GM19324 (cell line): ENCODE data around the gene PRSS38.

Source experiments
- ATAC-seq: cut with Tn5 transposase; IDR thresholded peaks from one replicate; pipeline ENCODE4 v1.9.1; 2021; ENCODE audit warnings: mild to moderate bottlenecking, moderate library complexity; ENCODE audit not compliant: unreplicated experiment, low FRiP score

Gene PRSS38

DNA sequence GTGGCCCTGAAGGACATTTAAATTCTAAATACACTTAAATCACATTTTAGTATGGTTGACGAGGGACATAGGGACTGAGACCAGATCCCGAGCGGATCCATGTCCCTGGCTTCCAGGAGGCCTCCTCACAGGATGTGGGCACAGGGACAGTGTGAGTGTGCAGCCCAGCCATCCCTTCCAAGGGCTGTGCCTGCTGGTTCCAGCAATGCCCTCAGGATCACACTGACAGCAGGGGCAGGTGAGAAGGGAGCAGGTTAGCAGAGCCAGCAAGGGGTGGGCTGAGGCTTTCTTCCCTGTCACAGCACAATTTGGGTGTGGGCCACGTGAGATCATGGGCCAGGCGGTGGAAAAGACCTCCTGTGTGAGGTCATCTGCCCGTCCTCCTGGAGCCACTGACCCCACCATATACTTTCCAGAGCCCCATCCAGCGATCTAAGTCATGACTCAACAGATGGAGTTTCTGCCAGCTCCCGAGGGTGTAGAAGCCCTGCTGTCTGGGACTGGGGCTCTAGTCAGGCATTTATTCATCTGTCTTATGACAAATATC, 37.0 kb upstream of the PRSS38 start:
- no peak for ATAC-seq

DNA sequence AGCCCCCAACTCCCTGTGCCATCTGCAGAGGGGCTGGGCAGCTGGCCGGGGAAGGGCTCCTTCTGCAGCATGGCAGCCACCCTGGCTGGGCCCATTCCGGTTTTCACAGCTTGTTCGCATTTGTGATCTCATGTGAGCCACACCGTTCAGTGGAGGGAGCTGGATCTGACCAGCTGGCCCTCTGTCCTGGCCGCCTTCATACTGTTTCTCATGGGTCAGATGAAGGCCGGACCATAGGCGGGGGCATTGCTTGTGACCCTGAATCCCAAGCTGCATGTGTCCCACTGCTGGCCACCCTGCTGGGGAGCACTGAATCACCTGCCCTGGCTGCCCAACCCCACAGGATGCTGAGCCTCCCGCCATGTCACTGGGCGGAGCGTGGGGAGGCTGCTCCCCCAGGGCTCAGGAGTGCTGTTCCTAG, 36.4 kb upstream of the PRSS38 start:
- no peak for ATAC-seq

DNA sequence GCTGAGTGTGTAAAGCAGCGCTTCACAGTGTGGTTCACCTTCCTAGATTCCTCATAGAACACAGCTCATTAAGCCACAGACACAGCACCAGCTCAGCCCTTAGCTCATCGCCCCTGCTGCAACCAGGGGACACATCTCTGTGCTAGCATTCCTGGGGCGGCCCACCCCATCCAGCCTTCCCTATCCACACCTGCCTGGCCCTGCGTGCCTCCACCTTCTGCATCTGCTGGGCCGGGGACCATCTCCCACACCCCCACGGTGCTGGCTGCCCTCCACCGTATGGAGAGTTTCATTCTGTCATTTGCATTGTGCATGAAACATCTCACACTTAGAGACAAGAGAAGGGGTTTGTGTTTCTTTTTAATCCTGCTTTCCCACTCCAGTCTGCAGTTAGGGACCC, 35.8 kb upstream of the PRSS38 start:
- no peak for ATAC-seq

DNA sequence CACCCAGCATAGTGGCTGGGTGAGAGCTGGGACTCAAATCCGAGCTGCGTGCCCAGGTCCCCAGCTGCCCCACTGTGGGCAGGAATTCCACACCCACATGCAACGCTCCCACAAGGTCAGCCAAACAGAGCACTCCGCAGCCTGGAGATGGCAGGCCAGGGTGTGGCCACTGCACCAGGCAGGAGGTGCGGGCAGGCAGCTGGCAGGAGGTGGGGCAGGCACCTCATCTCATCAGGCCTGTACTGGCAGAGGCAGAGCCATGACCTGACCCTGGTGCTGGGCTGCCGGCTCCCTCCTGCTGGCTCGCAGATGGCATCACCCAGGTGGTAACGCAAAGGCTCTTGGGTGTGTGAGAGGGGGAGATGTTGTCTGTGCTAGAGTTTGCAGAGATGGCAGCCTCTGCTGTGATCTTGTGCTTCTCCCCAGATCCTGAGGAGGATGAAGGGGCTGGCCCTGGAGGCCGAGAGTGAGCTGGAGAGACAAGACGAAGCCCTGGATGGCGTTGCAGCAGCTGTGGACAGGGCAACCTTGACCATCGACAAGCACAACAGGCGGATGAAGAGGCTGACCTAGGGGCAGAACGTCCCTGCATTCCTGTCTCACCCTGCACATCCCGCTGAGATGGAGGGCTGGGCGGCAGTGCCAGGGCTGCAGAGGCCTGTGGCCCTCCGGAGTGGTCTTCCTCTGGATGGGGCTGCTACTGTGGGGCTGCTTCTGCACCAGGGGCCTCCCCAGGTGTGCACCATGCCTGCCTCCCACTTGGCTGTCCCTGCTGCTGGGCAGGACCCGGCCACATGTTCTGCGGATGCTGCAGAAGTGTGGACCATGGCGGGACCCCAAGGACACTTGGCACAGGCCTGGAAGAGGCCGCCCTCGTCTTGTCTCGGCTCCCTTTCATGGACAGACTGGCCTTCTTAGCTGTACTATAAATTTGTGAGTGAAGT, 35.1 kb upstream of the PRSS38 start:
- ATAC-seq: no peak

DNA sequence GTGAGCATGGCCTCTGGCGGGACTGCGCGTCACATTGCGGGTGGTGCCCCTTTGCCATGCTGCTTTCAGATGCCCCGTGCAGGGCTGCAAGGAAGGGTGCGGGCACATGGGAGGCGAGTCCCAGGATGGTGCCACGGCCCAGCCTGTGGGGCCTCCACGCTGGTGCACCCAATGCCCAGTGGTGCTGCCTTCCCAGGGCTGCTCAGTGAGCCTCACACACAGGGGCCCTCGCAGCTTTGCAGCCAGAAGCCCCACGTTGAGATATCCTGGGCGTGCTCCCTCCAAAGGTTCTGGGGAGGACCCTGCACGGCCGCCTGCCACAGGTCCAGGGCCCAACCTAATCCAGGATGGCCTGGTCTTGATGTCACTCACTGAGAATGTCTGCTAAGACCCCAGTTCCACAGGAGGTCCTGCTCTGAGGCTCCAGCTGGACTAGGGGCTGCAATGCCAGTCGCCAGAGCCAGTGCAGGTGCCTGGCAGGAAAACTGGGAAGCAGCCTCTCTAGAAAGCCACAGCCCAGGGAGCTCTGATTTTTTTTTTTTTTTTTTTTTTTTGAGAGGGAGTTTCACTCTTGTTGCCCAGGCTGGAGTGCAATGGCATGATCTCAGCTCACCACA, 34.1 kb upstream of the PRSS38 start:
- ATAC-seq: no peak

DNA sequence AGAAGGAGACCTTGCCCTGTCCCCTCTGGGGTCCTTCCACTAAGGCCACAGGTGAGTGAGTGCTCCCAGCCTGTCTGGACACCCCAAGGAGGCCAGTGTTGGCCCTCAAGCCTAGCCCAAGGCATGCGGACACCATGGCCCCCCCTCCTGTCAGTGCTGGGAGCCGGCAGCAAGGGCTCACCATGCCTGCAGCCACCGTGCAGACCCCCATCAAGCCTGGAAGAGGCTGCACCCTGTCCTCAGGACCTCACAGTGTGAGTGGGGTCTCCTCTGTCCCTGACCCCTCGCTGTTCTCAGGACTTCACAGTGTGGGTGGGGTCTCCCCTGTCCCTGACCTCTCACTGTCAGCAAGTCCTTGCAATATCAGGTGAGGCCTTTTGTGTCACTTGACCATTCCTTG, 33.2 kb upstream of the PRSS38 start:
- no peak for ATAC-seq

DNA sequence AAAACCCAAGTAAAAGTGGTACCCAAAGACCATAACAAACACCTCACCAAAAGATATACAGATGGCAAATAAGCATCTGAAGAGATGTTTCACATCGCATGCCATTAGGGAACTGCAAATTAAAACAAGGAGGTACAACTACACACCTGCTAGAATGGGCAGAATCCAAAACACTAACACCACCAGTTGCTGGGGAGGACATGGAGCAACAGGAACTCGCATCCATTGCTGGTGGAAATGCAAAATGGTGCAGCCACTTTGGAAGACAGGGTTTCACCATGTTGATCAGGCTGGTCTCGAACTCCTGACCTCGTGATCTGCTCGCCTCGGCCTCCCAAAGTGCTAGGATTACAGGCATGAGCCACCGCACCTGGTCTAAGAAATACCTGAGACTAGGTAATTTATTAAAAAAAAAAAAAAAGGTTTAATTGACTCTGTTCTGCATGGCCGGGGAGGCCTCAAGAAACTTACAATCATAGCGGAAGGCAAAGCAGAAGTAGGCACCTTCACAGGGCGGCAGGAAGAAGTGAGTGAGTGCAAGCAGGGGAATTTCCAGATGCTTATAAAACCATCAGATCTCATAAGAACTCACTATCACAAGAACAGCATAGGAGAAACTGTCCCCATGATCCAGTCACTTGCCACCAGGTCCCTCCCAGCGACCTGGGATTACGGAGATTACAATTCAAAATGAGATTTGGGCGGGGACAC, 30.2 kb upstream of the PRSS38 start:
- ATAC-seq: no peak

DNA sequence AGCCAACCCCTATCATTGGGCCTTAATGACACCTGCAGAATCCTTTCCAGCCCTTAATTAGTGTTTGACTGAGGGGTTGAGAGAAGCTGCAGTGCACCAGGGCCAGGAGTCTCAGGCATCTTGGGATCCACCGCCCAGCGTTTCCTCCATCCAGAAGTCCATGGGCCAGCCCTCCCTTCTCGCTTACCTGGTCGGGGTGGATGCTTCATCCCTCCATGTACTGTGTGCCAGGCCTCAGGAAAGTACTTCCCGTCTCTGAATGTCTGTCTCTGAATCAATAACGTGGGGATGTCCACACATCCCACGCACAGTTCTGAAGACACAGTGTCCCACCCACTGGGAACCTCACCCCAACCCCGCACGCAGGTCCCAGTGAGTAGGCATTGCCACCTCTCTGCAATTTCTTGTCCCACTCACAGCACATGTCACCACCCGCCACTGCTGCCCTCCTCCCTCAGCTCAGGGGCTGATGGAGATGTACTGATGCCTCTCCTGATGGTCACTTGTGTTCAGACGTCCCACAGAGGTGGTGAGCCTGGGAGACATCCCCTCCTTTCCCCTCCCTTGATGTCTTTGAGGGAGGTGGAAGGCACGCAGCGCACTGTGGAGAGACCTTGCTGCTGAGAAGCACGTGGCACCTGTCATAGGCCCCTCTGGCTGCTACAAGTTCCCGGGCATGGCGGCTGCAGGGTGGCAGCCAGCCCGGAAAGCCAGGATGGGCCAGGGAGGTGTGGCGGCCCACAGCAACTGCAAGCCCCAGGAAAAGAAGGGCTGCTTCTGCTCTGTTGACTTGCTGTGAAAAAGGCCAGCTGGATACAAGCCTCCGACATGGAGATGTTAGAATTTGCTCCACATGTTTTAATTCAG, 29.4 kb upstream of the PRSS38 start:
- ATAC-seq: no peak

DNA sequence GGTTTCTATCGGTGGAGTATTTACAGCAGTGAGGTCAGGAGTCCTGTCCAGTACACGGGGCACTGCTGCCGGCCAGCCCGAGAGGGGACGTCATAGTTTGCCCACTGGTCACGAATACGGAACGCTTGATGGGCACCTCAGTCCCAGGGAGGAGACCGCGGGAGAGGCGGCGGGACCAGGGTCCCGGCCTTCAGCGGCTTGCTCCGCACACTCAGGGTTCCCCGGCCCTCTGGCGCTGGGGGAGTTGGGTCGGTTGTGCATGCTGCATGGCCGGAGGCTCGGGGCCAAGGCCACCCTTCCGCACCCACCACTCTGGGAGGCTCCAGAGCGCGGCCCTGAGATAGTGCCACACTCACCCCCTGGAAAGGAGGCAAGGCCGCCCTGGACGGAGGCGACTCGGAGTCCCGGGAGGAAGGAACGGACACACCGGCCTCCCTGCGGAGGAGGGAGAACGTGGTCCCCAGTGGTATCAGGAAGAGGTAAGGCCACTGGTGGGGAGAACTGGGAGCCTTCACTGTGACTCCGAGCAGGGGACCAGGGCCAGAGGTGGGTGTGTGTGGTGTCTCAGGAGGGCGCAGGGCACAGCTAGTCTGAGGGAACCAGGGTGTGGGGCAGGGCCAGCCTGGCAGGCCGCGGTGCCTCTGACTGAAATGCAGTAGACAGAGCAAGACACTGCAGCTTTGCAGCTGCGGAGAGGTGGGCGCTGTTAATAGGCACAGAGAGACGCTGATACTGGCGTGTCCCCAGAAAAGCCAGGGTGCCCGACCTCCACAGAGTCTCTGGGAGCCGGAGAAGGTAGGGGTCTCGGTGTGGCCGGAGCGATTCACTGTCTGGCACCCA, 28.6 kb upstream of the PRSS38 start:
- ATAC-seq: no peak

DNA sequence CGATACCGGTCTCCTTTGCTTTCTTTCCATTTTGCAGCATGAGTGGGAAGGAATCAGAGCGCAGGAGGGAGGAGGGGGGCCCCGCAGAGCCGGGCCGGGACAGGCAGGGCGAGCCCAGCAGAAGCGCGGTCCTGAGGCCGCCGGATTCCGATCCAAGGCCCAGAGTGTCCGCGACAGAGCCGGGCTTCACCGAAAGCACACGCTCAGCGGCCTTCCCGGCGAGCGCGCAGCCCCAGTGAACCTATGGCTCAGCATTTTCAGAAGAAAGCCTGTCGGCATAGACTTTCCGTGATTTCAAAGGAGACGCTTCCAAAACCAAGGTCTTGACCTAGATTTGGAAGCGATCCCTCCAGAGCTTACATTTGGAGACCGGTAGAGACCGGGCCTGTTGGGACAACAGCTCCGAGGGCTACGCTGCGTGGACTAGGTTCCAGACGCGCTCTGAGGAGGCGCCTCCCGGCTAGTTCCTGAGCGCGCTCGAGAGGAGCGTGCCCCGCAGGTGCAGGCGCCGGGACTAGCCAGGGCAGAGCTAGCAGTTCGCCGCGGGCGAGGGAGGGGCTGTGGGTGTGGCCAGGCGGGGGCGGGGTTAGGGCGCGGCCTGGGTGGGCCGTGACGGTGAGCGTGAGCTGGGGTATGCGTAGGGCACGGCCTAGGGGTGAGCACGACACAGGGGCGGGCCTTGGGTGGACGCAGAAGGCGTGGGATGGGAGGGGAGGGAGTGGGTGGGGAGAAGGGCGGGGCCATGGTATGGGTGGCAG, 27.8 kb upstream of the PRSS38 start:
- peak; percentile 95 for ATAC-seq

DNA sequence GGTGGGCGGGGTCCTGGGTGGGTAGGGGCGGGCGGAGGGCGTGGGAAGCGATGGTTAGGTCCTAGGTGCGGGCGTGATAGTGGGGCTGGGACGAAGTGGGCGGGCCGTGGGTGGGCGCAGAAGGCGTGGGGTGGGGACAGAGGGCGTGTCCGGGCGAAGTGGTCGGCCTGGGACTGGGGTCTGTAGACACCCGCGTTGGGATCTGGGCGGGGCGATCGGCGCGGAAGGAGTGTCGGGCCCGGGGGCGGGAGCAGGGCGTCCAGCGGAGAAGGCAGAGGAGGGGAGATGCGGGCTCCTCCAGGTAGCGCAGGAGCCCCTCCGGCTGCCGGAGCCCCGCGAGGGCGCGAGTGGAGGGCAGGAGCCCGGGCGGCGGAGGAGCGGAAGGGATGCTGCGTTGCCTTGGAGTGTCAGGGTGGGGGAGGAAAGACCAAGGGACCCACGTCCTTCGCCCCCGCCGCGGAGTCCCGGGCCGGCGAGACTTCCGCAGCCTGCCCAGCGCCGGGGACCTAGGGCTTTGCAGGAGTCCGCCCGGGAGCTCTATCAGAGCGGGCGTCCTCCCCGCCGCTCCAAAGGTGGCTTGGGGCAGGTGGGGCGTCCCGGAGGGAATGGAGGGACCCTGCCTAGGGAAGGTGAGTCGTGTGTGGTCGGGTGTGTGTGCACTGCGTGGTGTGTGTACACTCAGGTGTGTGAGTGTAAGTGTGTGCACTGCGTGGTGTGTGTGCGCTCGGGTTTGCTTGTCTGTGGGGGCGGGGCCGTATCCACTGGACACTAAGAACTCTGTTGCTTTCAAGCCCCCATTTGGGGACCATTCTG, 27.0 kb upstream of the PRSS38 start:
- peak; percentile 63 for ATAC-seq

DNA sequence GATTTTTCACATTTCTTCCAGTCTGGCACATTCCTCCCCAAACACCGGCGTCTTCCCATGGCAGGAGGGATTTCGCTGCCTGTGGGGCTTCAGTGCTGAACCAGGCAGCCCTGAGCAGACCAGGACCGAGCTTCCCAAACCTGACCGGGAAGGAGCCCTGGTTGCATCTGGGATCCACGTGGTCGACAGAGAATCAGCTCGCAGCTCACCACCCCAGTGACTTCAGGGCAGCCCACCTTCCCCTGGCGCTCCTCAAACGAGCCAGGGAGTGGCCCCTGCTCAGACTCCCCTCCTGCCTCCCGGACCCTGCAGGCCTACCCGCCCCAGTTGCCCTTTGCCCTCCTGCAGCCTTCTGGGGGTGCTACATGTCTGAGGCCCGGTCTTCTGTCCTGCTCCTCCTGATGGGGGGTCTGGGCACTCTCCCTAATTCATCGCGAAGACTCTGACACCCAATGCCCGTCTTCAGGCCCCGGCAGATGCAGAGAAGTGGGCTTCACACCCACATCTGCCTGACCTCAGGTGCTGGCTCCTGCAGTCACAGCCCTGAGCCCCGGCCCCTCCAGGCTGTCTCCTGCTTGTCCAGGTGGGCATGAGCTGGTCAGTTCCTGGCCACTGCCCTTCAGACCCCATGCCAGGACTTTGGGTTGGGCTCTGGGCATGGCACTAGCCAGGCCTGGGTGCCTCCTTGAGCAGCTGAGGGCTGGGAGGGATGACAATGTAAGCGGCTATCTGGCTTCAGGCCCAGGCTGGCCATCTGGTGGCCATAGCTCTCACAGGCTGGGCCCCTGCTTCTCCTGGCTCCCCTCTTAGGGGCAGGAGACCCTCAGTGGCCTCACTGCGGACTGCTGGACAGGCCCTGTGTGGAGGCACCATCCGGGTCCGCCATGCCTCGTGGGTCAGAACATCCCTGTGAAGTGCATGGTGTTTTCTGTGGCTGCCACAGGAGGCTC, 26.1 kb upstream of the PRSS38 start:
- no peak for ATAC-seq

DNA sequence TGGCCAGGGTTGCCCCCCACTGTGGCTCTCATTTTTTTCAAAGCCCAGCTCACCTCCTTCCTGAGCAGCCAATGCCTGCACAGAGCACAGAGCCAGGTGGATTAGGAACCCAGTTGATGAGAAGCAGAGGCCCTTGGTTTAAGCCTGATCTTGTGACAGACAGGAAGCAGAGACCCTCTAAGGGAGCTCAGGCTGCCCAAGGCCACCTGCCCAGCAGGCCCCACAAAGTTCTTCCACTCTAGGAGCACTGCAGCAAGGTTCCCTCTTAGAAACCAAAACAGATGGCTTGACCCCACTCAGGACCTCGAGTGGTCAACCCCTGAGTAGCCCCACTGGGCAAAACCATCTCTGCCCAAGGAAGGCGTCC, 25.5 kb upstream of the PRSS38 start:
- ATAC-seq: no peak

DNA sequence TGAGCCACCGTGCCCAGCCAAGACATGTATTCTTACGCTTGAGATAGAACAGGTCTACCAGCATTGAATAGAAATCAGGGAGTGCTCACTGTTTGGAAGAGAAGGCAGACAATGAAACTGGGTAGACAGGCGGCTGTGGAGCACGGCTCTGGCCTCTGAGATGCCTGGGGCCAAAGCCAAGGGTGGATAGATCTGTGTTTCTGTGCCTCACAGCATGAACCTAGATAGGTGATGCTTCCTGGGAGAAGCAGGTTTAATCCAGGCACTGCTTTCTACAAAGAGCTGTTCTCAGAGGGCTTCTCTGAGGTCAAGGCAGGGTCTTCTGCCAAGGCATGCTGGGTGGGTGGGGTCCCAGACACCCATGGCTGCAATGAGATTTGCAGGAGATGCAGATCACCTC, 24.6 kb upstream of the PRSS38 start:
- ATAC-seq: no peak

DNA sequence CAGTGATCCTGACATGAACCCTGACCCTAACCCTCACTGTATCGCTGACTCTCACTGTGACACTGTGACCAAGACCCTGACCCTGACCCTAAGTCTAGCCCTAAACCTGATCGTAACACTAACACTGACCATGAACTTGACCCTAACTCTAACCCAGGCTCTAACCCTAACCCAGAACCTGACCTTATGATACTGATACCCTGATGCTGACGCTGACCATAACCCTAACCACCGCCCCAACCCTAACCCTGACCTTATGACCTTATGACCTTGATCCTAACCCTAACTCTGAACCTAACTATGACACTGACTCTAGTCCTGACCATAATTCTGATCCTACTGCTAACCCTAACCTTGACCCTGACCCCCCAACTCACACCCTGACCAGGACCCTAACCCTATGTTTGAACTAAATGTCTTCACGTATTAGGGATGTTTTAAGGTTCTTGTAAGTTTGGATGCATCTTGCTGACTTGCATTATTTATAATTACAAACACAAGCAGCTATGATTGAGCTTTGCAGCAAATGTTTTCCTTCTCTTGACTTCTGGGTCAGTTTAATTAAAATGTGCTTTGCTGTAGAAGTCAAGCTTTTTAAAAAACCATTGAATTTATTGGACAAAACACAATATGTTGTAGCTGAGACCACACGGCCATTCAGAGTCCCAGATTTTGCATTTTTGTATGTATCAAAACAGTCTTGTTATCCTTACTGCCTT, 23.9 kb upstream of the PRSS38 start:
- no peak for ATAC-seq
